ENCODE data around the gene MTX3. TPM values are rescaled to one million over a fixed set of nuclear protein-coding genes. Genes with fewer than 3 reads are reported as not detected.

MTX3 gene
- 21.8 TPM for total RNA-seq (ENCODE audit: unreplicated experiment)
- long read RNA-seq, partial matches to known transcripts, result 0 of 1 reads
- long read RNA-seq, other reads (novel, unspliced or antisense), result 1 of 1 reads

GRCh38 chr5:79990598-79991507, at the start of gene MTX3:
Gene MTX3 (minus strand): TSS chr5:79991262. CDS start chr5:79991238, 24 bp downstream.
- H3K4me3 Mint-ChIP-seq (ENCODE audit: unreplicated experiment), result peak within 1 kb of the TSS; percentile 97
- peaks cover 2% of the 10 kb centered on the region for H3K9me3 Mint-ChIP-seq (ENCODE audit: unreplicated experiment)
- peak within 1 kb of the TSS; percentile 92 for H3K27ac Mint-ChIP-seq (ENCODE audit: unreplicated experiment)
- DNase-seq, result peak; percentile 92
- H3K4me1 Mint-ChIP-seq (ENCODE audit: low read depth, unreplicated experiment), result peaks cover 8% of the 10 kb centered on the region
- H3K27me3 Mint-ChIP-seq (ENCODE audit: unreplicated experiment), result no peaks in the 10 kb centered on the region
- TF ChIP-seq CTCF (IDR thresholded peaks at IDR 0.05; ENCODE audit: partially characterized antibody, unreplicated experiment), result no peak
- no peaks in the 10 kb centered on the region for H3K36me3 Mint-ChIP-seq (ENCODE audit: unreplicated experiment)

GRCh38 chr5:80039650-80040049, 48.6 kb upstream of the MTX3 start:
- no peak for DNase-seq
- Mint-ChIP-seq H3K4me1 (ENCODE audit: low read depth, unreplicated experiment) (peaks cover 27% of the 10 kb centered on the region), H3K36me3 (ENCODE audit: unreplicated experiment) (peaks cover 5% of the 10 kb centered on the region), H3K27me3 (ENCODE audit: unreplicated experiment) (no peaks in the 10 kb centered on the region), H3K9me3 (ENCODE audit: unreplicated experiment) (no peaks in the 10 kb centered on the region), H3K4me3 (ENCODE audit: unreplicated experiment) (no peak overlapping the region), H3K27ac (ENCODE audit: unreplicated experiment) (no peak overlapping the region)
- TF ChIP-seq CTCF (IDR thresholded peaks at IDR 0.05; ENCODE audit: partially characterized antibody, unreplicated experiment), result no peak

- no peaks in the 10 kb centered on the region for H3K36me3 Mint-ChIP-seq (ENCODE audit: unreplicated experiment)
Measured at GRCh38 chr5:80037366-80037765, 46.3 kb upstream of the MTX3 start.

GRCh38 chr5:80036615-80037014, 45.6 kb upstream of the MTX3 start:
- Mint-ChIP-seq H3K4me1 (ENCODE audit: low read depth, unreplicated experiment) (peaks cover 19% of the 10 kb centered on the region), H3K27ac (ENCODE audit: unreplicated experiment) (no peak overlapping the region), H3K27me3 (ENCODE audit: unreplicated experiment) (no peaks in the 10 kb centered on the region), H3K4me3 (ENCODE audit: unreplicated experiment) (peak overlapping the region; percentile 15), H3K9me3 (ENCODE audit: unreplicated experiment) (no peaks in the 10 kb centered on the region), H3K36me3 (ENCODE audit: unreplicated experiment) (no peaks in the 10 kb centered on the region)
- TF ChIP-seq CTCF (IDR thresholded peaks at IDR 0.05; ENCODE audit: partially characterized antibody, unreplicated experiment), result no peak
- DNase-seq, result no peak

More at GRCh38 chr5:80037366-80037765, 46.3 kb upstream of the MTX3 start:
- H3K4me3 Mint-ChIP-seq (ENCODE audit: unreplicated experiment), result no peak overlapping the region
- no peak for DNase-seq
- no peaks in the 10 kb centered on the region for H3K9me3 Mint-ChIP-seq (ENCODE audit: unreplicated experiment)
- no peaks in the 10 kb centered on the region for H3K27me3 Mint-ChIP-seq (ENCODE audit: unreplicated experiment)
- no peak overlapping the region for H3K27ac Mint-ChIP-seq (ENCODE audit: unreplicated experiment)
- no peak for TF ChIP-seq CTCF (IDR thresholded peaks at IDR 0.05; ENCODE audit: partially characterized antibody, unreplicated experiment)
- H3K4me1 Mint-ChIP-seq (ENCODE audit: low read depth, unreplicated experiment), result peaks cover 27% of the 10 kb centered on the region

GRCh38 chr5:80035839-80036238, 44.8 kb upstream of the MTX3 start:
- Mint-ChIP-seq H3K27ac (ENCODE audit: unreplicated experiment) (peak overlapping the region; percentile 14), H3K4me1 (ENCODE audit: low read depth, unreplicated experiment) (peaks cover 11% of the 10 kb centered on the region), H3K4me3 (ENCODE audit: unreplicated experiment) (peak overlapping the region; percentile 56), H3K36me3 (ENCODE audit: unreplicated experiment) (no peaks in the 10 kb centered on the region), H3K9me3 (ENCODE audit: unreplicated experiment) (no peaks in the 10 kb centered on the region), H3K27me3 (ENCODE audit: unreplicated experiment) (no peaks in the 10 kb centered on the region)
- TF ChIP-seq CTCF (IDR thresholded peaks at IDR 0.05; ENCODE audit: partially characterized antibody, unreplicated experiment), result no peak
- no peak for DNase-seq
